SW 1271 (cell line): ENCODE results near the gene SGSM1.

Source experiments
- DNase-seq, 2 experiments: peaks; one replicate each; lab custom pipeline; 2025; lab: John Stamatoyannopoulos, UW

The SGSM1 gene

DNA sequence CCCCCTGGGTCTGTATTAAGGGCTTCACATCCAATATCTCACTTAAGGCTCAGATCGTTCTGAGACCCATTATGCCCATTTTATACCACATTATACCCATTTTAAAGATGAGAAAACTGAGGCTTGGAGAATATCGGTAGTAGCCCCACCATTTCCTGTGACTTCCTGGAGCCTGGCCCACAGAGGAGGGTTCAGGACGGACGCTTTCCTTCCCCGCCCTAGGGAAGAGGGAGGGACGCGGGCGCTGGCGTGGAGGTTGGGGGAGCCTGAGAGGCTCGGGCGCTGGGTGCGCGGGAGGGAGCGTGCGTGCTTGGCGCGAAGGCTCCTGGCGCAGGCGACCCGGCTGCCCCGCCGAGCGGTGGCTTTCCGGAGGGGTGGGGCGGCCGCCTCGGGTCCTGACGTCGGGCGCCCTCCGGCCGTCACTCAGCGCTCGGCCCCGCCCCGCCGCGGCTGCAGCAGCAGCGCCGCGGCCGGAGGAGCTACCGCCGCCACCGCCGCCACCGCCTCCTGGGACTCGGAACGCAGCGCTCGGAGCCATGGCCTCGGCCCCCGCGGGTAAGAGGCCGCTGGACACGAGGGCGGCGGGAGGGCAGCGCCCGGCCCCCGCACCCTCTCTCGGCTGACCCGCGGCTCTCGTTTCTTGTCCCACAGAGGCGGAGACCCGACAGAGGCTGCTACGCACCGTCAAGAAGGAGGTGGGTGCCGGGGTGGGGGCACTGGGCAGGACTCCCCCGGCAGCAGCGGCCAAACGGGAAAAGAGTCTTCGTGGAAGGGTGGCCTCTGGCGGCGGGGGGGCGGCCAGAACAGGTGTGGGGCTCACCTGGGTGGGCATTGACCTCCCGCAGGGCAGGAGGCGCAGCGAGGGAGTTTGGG is at the start of gene SGSM1:
Gene SGSM1 (plus strand): TSS at position 422 of the 873 bp plus-strand sequence. CDS start 115 bp downstream, at position 537.
- DNase-seq, result peak; percentile 31 to 64

DNA sequence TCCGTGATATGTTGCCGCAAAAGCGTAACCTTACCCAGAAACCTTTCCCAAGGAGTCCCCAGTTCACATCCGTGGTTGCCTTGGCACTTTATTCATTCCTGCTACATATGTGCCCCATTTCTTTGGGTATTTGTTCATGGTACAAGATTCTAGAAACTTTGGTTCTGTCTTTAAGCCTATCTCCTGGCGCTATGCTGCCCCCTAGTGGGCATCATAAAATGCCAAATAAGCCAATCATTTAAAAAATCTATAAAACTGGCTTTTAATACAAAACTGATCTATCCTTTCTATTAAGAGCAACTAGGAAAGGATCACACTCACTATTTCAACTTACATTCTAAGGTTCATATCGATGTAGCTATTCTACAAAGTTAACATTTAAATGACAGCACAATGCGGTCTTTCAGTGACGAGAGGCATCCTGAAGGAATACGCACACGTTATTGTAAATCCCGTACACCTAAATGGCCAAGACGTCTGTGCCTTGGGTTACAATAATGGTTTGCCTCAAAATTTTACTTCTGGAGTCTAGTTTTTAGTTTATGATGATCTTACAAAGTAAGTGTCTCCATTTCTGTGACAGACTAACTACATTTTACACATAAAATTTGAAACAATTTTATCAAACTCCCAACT is 47.7 kb upstream of the SGSM1 start:
- peak in 1 of 2 experiments; percentile 12 for DNase-seq

DNA sequence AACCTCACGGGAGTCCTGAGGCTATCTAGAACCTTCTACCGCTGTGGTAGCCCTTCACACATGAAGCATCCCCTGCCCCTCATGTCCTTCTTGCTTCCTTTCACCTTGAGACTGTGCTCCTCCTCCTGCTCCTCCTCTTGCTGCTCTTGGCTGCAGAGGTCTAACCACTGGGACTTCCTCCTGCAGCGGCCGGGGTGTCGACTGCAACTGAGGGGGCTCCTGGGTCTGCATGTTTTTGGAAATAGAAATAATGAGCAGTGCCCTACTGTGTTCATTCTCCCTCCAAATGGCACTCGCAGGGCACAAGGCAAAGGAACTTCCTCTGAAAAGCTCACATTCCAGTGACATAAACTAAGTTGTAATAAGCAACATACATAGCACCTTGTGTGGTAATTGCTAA is 46.2 kb upstream of the SGSM1 start:
- no peak for DNase-seq

DNA sequence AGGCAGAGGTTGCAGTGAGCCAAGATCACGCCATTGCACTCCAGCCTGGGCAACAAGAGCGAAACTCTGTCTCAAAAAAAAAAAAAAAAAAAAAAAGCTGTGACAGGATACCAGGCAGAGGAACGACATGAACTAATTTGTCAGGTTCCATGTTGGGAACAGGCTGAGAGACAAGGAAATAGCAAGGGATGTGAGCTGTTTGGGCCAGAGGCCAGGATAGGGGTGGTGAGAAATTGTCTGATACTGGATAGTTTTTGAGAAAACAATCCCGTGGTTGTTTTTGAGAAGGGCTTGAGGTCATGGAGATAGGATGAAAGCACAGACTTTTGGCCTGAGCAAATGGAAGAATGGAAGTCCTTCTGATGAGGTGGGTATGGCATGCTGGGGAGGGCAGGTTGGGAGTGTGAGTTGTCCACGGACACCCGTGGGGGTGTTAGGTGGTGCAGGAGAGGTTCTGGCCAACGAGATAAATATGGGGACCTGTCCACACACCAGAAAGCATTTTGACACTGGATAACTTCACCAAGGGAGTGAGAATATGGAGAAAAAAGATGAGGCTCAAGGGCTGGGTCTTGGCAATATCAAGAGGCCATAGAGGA is 45.2 kb upstream of the SGSM1 start:
- DNase-seq, result no peak

GRCh38 chr22:24761888-24762675 is 43.9 kb upstream of the SGSM1 start:
- DNase-seq, result no peak

DNA sequence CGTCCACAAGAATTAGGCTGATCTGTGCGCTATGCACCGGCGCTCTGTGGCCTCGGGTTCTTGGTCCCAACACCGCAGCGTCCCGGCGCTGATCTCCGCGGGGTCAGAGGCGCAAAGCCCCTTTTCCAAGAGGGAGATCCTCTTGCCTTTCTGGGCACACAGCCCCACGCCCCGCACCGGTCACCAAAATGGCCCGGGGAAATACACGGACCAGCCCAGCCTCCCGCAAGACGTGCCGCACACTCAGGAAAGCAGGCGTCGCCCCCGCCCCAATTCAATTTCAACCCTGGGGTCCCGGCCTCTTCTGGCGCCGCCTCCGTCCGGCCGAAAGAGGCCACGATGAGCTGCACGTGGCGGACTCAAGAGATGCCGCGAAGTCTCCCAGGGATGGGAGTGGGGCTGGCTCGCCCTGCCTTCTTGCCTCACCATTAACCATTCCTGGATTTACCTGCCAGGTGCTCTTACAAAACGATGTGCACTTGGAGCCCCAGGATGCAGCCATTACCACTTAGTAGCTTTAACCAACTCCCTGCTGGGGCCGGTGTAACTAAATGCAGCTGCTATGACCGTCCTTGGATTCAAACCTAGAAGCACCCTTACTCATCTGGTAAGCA is 42.0 kb upstream of the SGSM1 start:
- no peak for DNase-seq

- no peak for DNase-seq
Measured at GRCh38 chr22:24765166-24765565, 40.8 kb upstream of the SGSM1 start.

DNA sequence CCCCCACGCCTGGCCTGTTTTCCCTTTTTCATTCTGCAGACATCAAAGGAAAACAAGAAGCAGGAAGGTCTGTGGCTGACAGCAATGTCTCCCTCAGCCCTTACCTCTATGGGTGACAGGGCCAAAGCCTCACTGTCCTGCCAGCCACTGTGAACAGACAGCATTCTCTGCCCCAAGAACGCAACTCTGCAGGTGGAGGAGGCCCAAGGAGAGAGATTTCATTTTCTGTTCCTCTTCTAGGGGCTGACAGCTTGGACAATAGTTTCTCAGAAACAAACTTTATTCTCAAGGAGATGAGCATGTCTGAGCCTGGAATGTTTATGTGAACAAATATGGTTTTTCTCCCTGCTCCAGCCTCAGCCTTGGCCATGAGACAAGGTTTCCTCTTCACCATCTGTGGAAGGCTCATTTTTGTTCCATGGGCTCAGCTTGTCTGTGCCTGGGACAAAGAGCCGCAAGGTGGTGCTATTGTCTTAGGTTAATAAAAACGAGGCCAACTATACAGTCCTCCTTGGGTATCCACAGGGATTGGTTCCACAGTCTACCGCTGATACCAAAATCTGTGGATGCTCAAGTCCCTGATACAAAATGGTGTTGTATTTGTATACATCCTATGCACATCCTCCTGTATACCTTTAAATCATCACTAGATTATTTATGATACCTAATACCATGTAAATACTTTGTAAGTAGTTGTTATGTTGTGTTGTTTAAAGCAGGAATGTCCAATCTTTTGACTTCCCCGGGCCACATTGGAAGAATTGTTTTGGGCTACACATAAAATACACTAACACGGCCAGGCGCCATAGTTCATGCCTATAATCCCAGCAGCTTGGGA is 37.3 kb upstream of the SGSM1 start:
- peak; percentile 9 to 19 for DNase-seq

- DNase-seq, result peak in 1 of 2 experiments; percentile 49
Measured at GRCh38 chr22:24772493-24773220, 33.4 kb upstream of the SGSM1 start.

- no peak for DNase-seq
Measured at GRCh38 chr22:24775769-24776492, 30.1 kb upstream of the SGSM1 start.

GRCh38 chr22:24776525-24776924 is 29.5 kb upstream of the SGSM1 start:
- no peak for DNase-seq

GRCh38 chr22:24789516-24789915 is 16.5 kb upstream of the SGSM1 start:
- no peak for DNase-seq

DNA sequence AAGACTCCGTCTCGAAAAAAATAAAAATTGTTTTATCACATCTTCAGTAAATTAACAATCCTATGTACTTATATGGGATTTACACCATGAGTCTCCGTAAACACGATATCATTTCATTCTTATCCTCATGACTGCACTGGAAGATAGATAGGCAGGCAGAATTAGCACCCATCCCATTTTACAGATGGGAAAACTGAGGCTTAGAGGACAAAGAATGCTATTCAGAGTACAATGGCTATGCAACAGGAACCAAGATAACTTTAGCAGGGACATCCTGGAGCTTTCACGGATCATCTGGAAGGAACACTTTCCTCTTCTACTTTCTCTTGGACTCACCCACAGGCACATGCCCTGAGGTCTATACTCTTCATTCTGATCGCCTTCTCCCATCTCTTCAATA is 14.6 kb upstream of the SGSM1 start:
- no peak for DNase-seq

DNA sequence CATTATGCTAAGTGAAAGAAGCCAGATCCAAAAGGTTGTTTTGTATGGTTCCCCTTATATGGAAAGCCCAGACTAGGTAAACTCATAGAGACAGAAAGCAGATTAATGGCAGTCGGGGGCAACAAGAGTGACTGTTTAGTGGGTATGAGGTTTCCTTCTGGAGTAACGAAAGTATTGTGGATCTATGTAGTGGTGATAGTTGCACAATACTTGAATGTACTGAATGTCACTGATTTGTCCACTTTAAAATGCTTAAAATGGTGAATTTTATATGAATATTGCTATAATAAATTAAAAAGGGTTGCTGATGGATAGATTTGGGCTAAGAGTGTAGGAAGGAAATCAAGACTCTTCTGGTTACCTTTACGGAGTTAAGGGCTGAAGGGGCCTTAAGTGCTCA is 10.0 kb upstream of the SGSM1 start:
- DNase-seq, result no peak

DNA sequence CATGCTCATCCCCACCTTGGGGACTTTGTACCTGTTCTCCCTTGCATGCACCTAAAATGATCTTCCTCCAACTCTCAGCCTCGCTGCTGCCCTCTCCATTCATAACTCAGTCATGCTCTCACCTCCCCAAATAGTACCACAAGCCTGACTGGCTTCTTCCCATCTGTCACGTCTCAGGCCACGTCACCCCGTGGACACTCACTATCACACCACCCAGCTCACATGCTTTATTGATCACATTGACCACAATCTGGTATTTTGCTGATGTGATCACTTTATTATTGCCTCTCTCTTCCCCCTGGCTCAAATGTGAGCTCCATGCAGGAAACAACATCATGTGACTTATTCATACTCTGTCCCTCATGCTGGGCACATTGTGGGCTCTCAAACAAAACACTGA is 9.2 kb upstream of the SGSM1 start:
- DNase-seq, result no peak

- no peak for DNase-seq
Measured at GRCh38 chr22:24801901-24802465, 4.0 kb upstream of the SGSM1 start.

DNA sequence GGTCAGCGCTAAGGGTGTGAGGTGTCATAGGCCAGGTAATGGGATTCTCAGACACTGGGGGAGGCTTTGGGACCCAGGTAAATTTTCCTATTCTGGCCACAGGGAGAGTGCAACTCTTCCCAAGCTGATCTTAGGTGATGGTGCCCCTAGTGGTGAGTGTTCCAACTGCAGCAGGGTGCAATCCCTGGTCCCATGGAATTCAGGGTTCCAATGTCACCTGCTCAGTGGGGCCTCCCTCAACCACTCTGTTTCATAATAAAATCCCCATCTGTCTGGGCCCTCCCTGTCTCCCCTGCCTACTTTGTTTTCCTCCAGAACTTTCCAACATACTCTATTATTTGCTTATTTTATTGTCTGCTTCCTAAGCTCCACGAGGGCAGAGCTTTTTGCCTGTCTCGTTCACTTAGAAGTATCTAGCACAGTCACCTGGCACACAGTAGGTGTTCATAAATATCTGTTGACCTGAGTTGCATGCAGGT is 2.9 kb upstream of the SGSM1 start:
- peak in 1 of 2 experiments; percentile 30 for DNase-seq

GRCh38 chr22:24806663-24807001 is 621 bp downstream of the SGSM1 start:
- DNase-seq, result no peak
